C4-2B (cell line): ENCODE results near the gene ADAMTSL1.

ENCODE experiments used
- H3K27ac ChIP-seq: fragments of 450-650 bp; 2 replicates; pipeline ENCODE4 v1.5.1; 2017
- ZFX ChIP-seq: fragments of 450-650 bp; IDR thresholded peaks from 2 replicates; pipeline ENCODE4 v1.6.1; 2017
- TF ChIP-seq, protein P1 (sequence below): fragments of 450-650 bp; conservative IDR thresholded peaks from 2 replicates; pipeline ENCODE4 v1.5.1; 2017; ENCODE audit warnings: mild to moderate bottlenecking

Gene ADAMTSL1

DNA sequence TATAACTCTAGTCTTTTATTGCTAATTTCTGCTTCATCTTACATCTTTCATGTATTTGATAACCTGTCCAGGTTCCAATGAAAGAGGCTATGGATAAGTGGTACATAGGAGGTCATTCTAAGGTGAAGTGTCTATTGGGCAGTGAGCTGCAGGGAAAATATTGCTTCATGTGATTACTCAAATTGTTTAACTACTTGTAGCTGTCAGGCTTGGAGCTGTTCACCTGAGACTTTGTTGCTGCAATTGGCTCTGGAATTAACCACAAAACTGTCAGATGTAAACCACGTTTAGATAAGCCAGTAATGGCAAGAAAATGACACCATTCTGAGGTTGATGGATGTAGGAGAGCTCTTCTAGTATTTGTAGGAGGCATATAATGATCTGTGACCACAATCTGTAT is 26.0 kb downstream of the ADAMTSL1 start:
- no peak for TF ChIP-seq ZFX

DNA sequence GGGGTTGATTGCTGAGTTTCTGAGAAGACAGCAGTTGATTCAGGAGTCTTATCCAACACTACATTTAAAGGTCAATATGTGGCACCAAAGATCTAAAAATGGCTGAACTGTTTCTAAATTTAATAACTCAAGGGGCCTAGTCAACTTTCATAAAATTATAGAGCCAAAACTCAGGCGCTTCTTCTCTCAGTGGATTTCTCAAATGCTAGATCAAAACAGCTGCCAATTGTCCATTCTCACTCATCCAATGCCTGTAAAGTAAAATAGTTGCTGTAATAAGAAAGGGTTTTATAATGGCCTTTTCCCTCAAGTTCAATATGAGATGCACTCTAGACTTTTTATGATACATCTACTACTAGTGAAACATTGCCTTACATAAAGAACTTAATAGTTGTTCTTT is 26.5 kb downstream of the ADAMTSL1 start:
- TF ChIP-seq, protein P1, sequence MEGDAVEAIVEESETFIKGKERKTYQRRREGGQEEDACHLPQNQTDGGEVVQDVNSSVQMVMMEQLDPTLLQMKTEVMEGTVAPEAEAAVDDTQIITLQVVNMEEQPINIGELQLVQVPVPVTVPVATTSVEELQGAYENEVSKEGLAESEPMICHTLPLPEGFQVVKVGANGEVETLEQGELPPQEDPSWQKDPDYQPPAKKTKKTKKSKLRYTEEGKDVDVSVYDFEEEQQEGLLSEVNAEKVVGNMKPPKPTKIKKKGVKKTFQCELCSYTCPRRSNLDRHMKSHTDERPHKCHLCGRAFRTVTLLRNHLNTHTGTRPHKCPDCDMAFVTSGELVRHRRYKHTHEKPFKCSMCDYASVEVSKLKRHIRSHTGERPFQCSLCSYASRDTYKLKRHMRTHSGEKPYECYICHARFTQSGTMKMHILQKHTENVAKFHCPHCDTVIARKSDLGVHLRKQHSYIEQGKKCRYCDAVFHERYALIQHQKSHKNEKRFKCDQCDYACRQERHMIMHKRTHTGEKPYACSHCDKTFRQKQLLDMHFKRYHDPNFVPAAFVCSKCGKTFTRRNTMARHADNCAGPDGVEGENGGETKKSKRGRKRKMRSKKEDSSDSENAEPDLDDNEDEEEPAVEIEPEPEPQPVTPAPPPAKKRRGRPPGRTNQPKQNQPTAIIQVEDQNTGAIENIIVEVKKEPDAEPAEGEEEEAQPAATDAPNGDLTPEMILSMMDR = no peak
- TF ChIP-seq ZFX = no peak
- no peak overlapping the region for H3K27ac ChIP-seq

More for the DNA sequence above, 26.0 kb downstream of the ADAMTSL1 start:
- no peak overlapping the region for H3K27ac ChIP-seq

DNA sequence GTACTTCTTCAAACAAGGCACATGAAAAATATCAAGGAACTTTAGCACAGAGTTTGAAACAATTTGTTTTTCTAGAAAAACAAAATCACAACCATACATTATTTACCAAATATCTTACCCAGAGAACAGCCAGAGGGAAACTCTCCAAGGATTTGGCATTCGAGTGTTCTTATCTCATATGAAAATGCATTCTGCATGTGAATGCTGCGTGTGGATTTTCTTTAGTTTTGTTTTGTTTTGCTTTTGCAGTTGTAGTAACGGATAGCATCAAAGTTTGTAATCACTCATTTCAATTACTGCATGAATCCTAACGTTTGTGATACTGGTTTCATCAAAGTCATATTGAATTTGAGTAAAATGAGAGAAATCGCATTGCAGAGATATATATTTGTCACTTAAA is 28.0 kb downstream of the ADAMTSL1 start:
- no peak overlapping the region for H3K27ac ChIP-seq
- TF ChIP-seq, protein P1 = no peak
- no peak for TF ChIP-seq ZFX

DNA sequence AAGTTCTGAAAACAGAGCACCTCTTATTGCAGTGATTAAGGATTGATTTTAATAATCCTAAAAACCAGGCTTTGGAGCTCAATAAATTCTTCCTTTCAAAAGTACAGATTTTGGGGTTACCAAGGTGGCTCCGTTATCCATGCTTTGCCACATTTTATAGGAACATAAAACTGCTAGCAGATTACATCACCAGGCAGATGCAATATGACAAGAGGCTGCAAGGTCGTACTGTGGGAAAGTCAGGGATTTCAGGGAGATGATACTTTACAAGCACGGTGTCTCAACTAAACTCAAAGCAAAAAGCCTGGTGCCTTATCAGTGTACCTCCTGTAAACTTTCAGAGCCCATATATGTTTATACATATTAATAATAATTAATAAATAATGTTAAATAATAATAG is 28.6 kb downstream of the ADAMTSL1 start:
- TF ChIP-seq, protein P1 = no peak
- H3K27ac ChIP-seq = no peak overlapping the region

DNA sequence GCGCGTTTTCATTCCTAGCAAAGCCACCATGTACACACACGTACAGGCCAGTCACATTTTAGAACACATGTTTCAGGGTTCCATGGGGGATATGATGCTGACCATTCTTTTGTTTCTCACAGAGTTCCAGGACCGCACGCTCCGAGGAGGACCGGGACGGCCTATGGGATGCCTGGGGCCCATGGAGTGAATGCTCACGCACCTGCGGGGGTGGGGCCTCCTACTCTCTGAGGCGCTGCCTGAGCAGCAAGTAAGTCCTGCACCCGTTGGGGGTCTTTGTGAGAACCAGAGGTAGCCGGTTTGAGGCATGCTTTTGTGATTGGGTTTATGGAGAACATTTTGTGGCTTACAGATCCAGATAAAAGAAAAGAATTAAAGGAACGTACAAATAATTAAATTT is 30.8 kb downstream of the ADAMTSL1 start:
- no peak overlapping the region for H3K27ac ChIP-seq
- TF ChIP-seq, protein P1 = no peak
- no peak for TF ChIP-seq ZFX

DNA sequence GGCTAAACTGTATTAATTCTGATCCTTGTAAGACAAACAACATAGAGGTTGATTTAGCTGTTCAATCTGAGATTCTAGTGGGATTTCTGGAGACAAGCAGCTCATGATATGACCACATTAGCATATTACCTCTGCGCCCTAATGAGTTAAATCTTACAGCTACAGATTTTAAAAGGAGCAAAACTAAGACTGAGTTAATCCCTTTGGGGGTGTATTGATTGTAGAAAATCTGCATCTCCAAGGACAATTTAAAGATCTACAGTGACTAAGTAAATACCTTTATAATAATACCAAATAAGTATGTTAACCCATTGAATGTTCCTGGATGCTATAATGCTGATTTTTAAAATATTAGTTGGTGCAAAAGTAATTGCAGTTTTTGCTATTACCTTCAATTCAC is 33.2 kb downstream of the ADAMTSL1 start:
- H3K27ac ChIP-seq = no peak overlapping the region
- TF ChIP-seq, protein P1 = no peak
- TF ChIP-seq ZFX = no peak

DNA sequence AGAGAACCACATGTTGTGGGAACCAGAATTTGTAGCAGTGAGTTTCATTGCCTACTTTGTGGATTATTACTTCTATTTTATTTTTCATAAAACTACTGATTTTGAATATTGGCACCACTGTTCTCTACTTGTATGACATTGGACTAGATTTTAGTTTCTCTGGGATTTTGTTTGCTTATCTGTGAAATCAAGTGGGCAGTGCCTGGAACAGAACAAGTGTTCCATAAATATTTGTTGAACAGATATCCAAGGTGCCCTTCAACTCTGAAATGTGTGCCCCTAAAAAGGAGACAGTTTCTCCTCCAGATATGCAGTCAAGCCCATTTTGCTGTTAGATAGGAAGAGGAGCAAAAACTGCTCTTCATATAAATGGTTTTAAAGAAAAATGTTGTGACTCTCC is 42.6 kb downstream of the ADAMTSL1 start:
- H3K27ac ChIP-seq = no peak overlapping the region
- TF ChIP-seq ZFX = no peak
- TF ChIP-seq, protein P1 = no peak

DNA sequence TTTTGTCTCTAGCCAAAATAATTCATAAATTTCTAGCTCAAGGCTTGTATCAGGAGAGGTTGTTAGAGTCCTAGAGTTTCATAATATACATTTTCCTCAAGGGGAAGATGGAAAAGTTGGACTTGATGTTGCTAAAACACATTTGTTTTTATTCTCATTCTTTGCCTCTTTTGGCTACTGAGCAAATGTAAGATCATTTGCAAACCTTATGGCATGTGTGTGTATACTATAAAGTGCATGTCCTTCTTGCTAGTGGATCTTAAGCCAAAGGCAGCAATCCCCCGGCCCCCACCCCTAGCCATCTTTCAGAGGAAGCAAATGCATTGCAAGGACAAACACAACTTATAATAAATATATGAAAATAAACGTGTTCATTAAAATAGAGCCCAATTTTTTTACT is 43.0 kb downstream of the ADAMTSL1 start:
- TF ChIP-seq, protein P1 = no peak
- H3K27ac ChIP-seq = no peak overlapping the region
